ENCODE results near the gene MRPL52. TPM values are rescaled to one million over a fixed set of nuclear protein-coding genes. Genes with fewer than 3 reads are reported as not detected.

The MRPL52 gene
- total RNA-seq, 1 donor from 2014 or later, result 65.2 TPM

GRCh38 chr14:22843123-22843925 lies 13.6 kb downstream of the MRPL52 start:
- no peaks in the 10 kb centered on the region for H3K27me3 ChIP-seq (ENCODE audit: low read depth)
- TF ChIP-seq CTCF (IDR thresholded peaks at IDR 0.05), result no peak
- DNase-seq, result peak; percentile 37
- H3K27ac ChIP-seq, result no peak overlapping the region
- H3K9me3 ChIP-seq, result no peaks in the 10 kb centered on the region
- intact Hi-C loops (cut with DNase I), result no loop called here
- ATAC-seq, result no peak
- peaks cover 53% of the 10 kb centered on the region for H3K4me1 ChIP-seq
- H3K4me3 ChIP-seq, result no peak overlapping the region
- H3K36me3 ChIP-seq, result peaks cover 64% of the 10 kb centered on the region

- H3K27me3 ChIP-seq (ENCODE audit: low read depth), result no peaks in the 10 kb centered on the region
- peaks cover 53% of the 10 kb centered on the region for H3K4me1 ChIP-seq
- no peaks in the 10 kb centered on the region for H3K9me3 ChIP-seq
- H3K27ac ChIP-seq, result no peak overlapping the region
- intact Hi-C loops (cut with DNase I), result no loop called here
- DNase-seq (peak; percentile 19), ATAC-seq (no peak)
- no peak overlapping the region for H3K4me3 ChIP-seq
- H3K36me3 ChIP-seq, result peaks cover 64% of the 10 kb centered on the region
- no peak for TF ChIP-seq CTCF (IDR thresholded peaks at IDR 0.05)
These were observed 14.8 kb downstream of the MRPL52 start for GRCh38 chr14:22844221-22845102.

- TF ChIP-seq CTCF (IDR thresholded peaks at IDR 0.05), result no peak
- Histone ChIP-seq H3K27ac (no peak overlapping the region), H3K9me3 (no peaks in the 10 kb centered on the region), H3K27me3 (ENCODE audit: low read depth) (no peaks in the 10 kb centered on the region), H3K36me3 (peaks cover 64% of the 10 kb centered on the region), H3K4me3 (no peak overlapping the region), H3K4me1 (peaks cover 52% of the 10 kb centered on the region)
- DNase-seq (peak; percentile 20), ATAC-seq (no peak)
- intact Hi-C loops (cut with DNase I), result no loop called here
These were observed 15.4 kb downstream of the MRPL52 start for GRCh38 chr14:22845103-22845394.

- Histone ChIP-seq H3K36me3 (peaks cover 60% of the 10 kb centered on the region), H3K9me3 (no peaks in the 10 kb centered on the region), H3K4me3 (no peak overlapping the region), H3K4me1 (peaks cover 56% of the 10 kb centered on the region), H3K27me3 (ENCODE audit: low read depth) (no peaks in the 10 kb centered on the region), H3K27ac (peak overlapping the region; percentile 37)
- intact Hi-C loops (cut with DNase I), result no loop called here
- ATAC-seq (no peak), DNase-seq (peak; percentile 43)
- TF ChIP-seq CTCF (IDR thresholded peaks at IDR 0.05), result no peak
These were observed 16.3 kb downstream of the MRPL52 start for GRCh38 chr14:22845821-22846625.

- H3K4me1 ChIP-seq, result peaks cover 59% of the 10 kb centered on the region
- no peaks in the 10 kb centered on the region for H3K27me3 ChIP-seq (ENCODE audit: low read depth)
- no peak for ATAC-seq
- no peak overlapping the region for H3K4me3 ChIP-seq
- DNase-seq, result peak; percentile 26
- no peak for TF ChIP-seq CTCF (IDR thresholded peaks at IDR 0.05)
- peaks cover 52% of the 10 kb centered on the region for H3K36me3 ChIP-seq
- H3K9me3 ChIP-seq, result no peaks in the 10 kb centered on the region
- intact Hi-C loops (cut with DNase I), result no loop called here
- peak overlapping the region; percentile 37 for H3K27ac ChIP-seq
These were observed 17.2 kb downstream of the MRPL52 start for GRCh38 chr14:22846811-22847307.
